ENCODE data around the gene NDUFAF5. TPM values are rescaled to one million over a fixed set of nuclear protein-coding genes. Genes with fewer than 3 reads are reported as not detected.

The NDUFAF5 gene
- total and polyA plus RNA-seq, 11 donors: 34.7 to 72.3 (median 55.5) TPM

- Histone ChIP-seq H3K4me3 (no peak overlapping the region), H3K36me3 (peaks cover 0 to under 1% (median 0%) of the 10 kb centered on the region in 9 donors), H3K27me3 (no peaks in the 10 kb centered on the region), H3K9me3 (peaks cover 0 to 10% (median 0%) of the 10 kb centered on the region in 12 donors), H3K27ac (no peak overlapping the region), H3K4me1 (peaks cover 0 to 6% (median 0%) of the 10 kb centered on the region in 12 donors)
- intact Hi-C loops (cut with DNase I): loop anchor here in 5 of 10 donors (5.0 to 10.0 kb wide), 5 partner anchors 120 to 233 kb away; no protein-coding TSS in a partner anchor
- WGBS, 4 donors: 92 to 96% (median 96%) methylated on average over 3 of the region's 3 CpGs
- DNase-seq (no peak), ATAC-seq (no peak)
- TF ChIP-seq, protein P1, sequence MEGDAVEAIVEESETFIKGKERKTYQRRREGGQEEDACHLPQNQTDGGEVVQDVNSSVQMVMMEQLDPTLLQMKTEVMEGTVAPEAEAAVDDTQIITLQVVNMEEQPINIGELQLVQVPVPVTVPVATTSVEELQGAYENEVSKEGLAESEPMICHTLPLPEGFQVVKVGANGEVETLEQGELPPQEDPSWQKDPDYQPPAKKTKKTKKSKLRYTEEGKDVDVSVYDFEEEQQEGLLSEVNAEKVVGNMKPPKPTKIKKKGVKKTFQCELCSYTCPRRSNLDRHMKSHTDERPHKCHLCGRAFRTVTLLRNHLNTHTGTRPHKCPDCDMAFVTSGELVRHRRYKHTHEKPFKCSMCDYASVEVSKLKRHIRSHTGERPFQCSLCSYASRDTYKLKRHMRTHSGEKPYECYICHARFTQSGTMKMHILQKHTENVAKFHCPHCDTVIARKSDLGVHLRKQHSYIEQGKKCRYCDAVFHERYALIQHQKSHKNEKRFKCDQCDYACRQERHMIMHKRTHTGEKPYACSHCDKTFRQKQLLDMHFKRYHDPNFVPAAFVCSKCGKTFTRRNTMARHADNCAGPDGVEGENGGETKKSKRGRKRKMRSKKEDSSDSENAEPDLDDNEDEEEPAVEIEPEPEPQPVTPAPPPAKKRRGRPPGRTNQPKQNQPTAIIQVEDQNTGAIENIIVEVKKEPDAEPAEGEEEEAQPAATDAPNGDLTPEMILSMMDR (IDR thresholded peaks at IDR 0.05): no peak
- no peak for TF ChIP-seq POLR2A (IDR thresholded peaks at IDR 0.05)
Measured at GRCh38 chr20:13824459-13824858, 39.6 kb downstream of the NDUFAF5 start.

GRCh38 chr20:13825465-13825864 is 40.6 kb downstream of the NDUFAF5 start:
- H3K4me3 ChIP-seq: no peak overlapping the region
- intact Hi-C loops (cut with DNase I): loop anchor here in 3 of 10 donors (10.0 kb wide), 2 partner anchors 119 to 129 kb away; no protein-coding TSS in a partner anchor
- peaks cover 0 to 6% (median 0%) of the 10 kb centered on the region in 12 donors for H3K4me1 ChIP-seq
- H3K27ac ChIP-seq: no peak overlapping the region
- WGBS, 4 donors: 76 to 85% (median 81%) methylated on average over 4 to 5 of the region's 5 CpGs
- H3K27me3 ChIP-seq: no peaks in the 10 kb centered on the region
- DNase-seq: no peak
- peaks cover 0 to 10% (median 0%) of the 10 kb centered on the region in 12 donors for H3K9me3 ChIP-seq
- no peaks in the 10 kb centered on the region for H3K36me3 ChIP-seq
- TF ChIP-seq, protein P1 (IDR thresholded peaks at IDR 0.05): no peak
- no peak for TF ChIP-seq POLR2A (IDR thresholded peaks at IDR 0.05)
- ATAC-seq: peak; percentile 47 to 73 (median 50)

DNA sequence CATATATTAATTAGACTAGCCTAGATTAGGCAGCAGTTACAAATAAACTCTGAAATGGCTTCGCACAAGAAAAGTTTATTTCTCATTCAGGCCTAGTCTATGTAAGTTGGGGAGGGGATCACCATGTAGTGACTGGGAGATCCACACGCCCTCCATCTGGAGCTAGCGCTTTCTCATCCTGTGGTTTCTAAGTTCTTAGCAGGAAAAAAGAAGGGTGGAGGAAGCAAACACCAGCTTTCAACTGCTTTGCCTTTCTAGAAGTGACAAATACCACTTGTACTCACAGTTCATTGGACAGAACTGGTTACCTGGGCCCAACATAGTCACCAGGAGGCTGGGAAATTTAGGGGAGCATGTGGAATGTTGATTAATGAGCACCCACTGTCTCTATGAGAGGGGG is 46.6 kb downstream of the NDUFAF5 start:
- Histone ChIP-seq H3K4me3 (no peak overlapping the region), H3K9me3 (peaks cover 0 to 7% (median 0%) of the 10 kb centered on the region in 12 donors), H3K36me3 (no peaks in the 10 kb centered on the region), H3K4me1 (no peaks in the 10 kb centered on the region), H3K27ac (no peak overlapping the region), H3K27me3 (no peaks in the 10 kb centered on the region)
- DNase-seq (no peak), ATAC-seq (no peak)
- 85 to 90% (median 87%) methylated on average over 3 of the region's 3 CpGs for WGBS, 4 donors
- intact Hi-C loops (cut with DNase I): loop anchor here in 2 of 10 donors (10.0 kb wide), 2 partner anchors 53 to 113 kb away; no protein-coding TSS in a partner anchor
- TF ChIP-seq POLR2A (IDR thresholded peaks at IDR 0.05): no peak
- TF ChIP-seq, protein P1 (IDR thresholded peaks at IDR 0.05): no peak

GRCh38 chr20:13838664-13839063 is 53.8 kb downstream of the NDUFAF5 start:
- DNase-seq (no peak), ATAC-seq (peak in 3 of 4 donors; percentile 44 to 67 (median 59))
- Histone ChIP-seq H3K36me3 (no peaks in the 10 kb centered on the region), H3K27ac (peak overlapping the region in 1 of 12 donors; percentile 69), H3K27me3 (no peaks in the 10 kb centered on the region), H3K4me1 (peaks cover 0 to 5% (median 0%) of the 10 kb centered on the region in 12 donors), H3K4me3 (no peak overlapping the region), H3K9me3 (no peaks in the 10 kb centered on the region)
- no peak for TF ChIP-seq POLR2A (IDR thresholded peaks at IDR 0.05)
- TF ChIP-seq, protein P1 (IDR thresholded peaks at IDR 0.05): no peak
- WGBS, 4 donors: 47 to 59% (median 55%) methylated on average over 7 of the region's 7 CpGs
- intact Hi-C loops (cut with DNase I): loop anchor here in 2 of 10 donors (10.0 kb wide), 2 partner anchors 46 to 106 kb away; no protein-coding TSS in a partner anchor

Data from heart left ventricle (tissue), 16 donors.